ENCODE results near the gene PSMD1.

- no peak for TF ChIP-seq CTCF (IDR thresholded peaks at IDR 0.05)
- TF ChIP-seq EP300 (IDR thresholded peaks at IDR 0.05; ENCODE audit: low read depth), result no peak
- TF ChIP-seq POLR2A (IDR thresholded peaks at IDR 0.05), result no peak
- TF ChIP-seq POLR2AphosphoS5 (IDR thresholded peaks at IDR 0.05), result no peak
Observed at GRCh38 chr2:231187736-231188505, 131.3 kb downstream of the PSMD1 start.
